K562 (cell line): ENCODE data around the gene FAR2. TPM values are rescaled to one million over a fixed set of nuclear protein-coding genes. Genes with fewer than 3 reads are reported as not detected.

Experiments
- ELF1 ChIP-seq: fragments of 200-800 bp; sonication (Bioruptor generic); IDR thresholded peaks from 2 replicates; pipeline ENCODE4 v1.6.1; 2016; ENCODE audit warnings: missing genetic modification characterization, missing compliant biosample characterization
- KAT7 ChIP-seq: sonication (generic); formaldehyde crosslinking; IDR thresholded peaks from 2 replicates; pipeline ENCODE4 v1.8.0; 2022; ENCODE audit warnings: missing genetic modification reagents, mild to moderate bottlenecking, borderline replicate concordance
- MYBL2 ChIP-seq, 2 experiments: fragments of 450-650 bp in 1 of 2; sonication (generic) in 1 of 2; formaldehyde crosslinking in 1 of 2; IDR thresholded peaks; 2 replicates each; pipeline versions ENCODE4 v1.6.1 to v1.8.1; 2017 to 2022; ENCODE audit warnings: borderline replicate concordance in 1 of 2, inconsistent platforms in 1 of 2, low read depth in 1 of 2, mild to moderate bottlenecking in 1 of 2, missing genetic modification reagents in 1 of 2, moderate library complexity in 1 of 2
- NCOA1 ChIP-seq: fragments of 450-650 bp; IDR thresholded peaks from 2 replicates; pipeline ENCODE4 v1.6.1; 2016; ENCODE audit warnings: low read depth
- NFE2L1 ChIP-seq: fragments of 450-650 bp; IDR thresholded peaks from 2 replicates; pipeline ENCODE4 v1.6.1; 2016; ENCODE audit warnings: missing genetic modification characterization, low read depth, mild to moderate bottlenecking, missing compliant biosample characterization, moderate library complexity, borderline replicate concordance
- NR2C2 ChIP-seq, 2 experiments: fragments of 200-800 bp in 1 of 2; sonication (Bioruptor generic) in 1 of 2; sonication (generic) in 1 of 2; formaldehyde crosslinking in 1 of 2; IDR thresholded peaks; 2 replicates each; pipeline versions ENCODE4 v1.6.1 to v1.8.0; 2016 to 2022; ENCODE audit warnings: mild to moderate bottlenecking in 1 of 2, missing compliant biosample characterization in 1 of 2, missing genetic modification characterization in 1 of 2, missing genetic modification reagents in 1 of 2
- OTX1 ChIP-seq: fragments of 450-650 bp; formaldehyde crosslinking; IDR thresholded peaks from 2 replicates; pipeline ENCODE4 v1.4.0; 2022; ENCODE audit warnings: mild to moderate bottlenecking
- PCBP1 ChIP-seq: fragments of 200-400 bp; formaldehyde crosslinking; IDR thresholded peaks from 2 replicates; pipeline ENCODE4 v1.6.1; 2018; ENCODE audit warnings: mild to moderate bottlenecking, low read depth, low read length; ENCODE audit not compliant: poor library complexity, severe bottlenecking
- PYGO2 ChIP-seq: fragments of 450-650 bp; IDR thresholded peaks from 2 replicates; pipeline ENCODE4 v1.6.1; 2016; ENCODE audit warnings: mild to moderate bottlenecking, missing genetic modification characterization, moderate library complexity, missing compliant biosample characterization
- SMAD3 ChIP-seq: fragments of 450-650 bp; formaldehyde crosslinking; conservative IDR thresholded peaks from 2 replicates; pipeline ENCODE4 v1.4.0; 2020; ENCODE audit warnings: mild to moderate bottlenecking
- ZNF785 ChIP-seq: fragments of 250-450 bp; sonication (Bioruptor Pico); IDR thresholded peaks from 2 replicates; pipeline ENCODE4 v1.4.0; 2020; ENCODE audit warnings: mild to moderate bottlenecking
- polyA plus RNA-seq, 8 experiments: library from polyadenylated mRNA; depleted of rRNA in 4 of 8; stranded (reverse) in 5 of 8; unstranded in 3 of 8; fragments of >200 nt; fragmentation: Nextera tagmentation in 2 of 8; fragmentation: Illumina TruSeq in 1 of 8; extraction: Ambion mirVana in 2 of 8; extraction: Trizol in 1 of 8; gene quantifications; 2 replicates each; pipeline versions ENCODE4 v1.2.1 to v1.2.3, GENCODE V29; 2011 to 2014; ENCODE audit warnings: inconsistent platforms in 1 of 8, missing spikeins in 1 of 8
- total RNA-seq, 7 experiments: library from RNA; depleted of rRNA in 6 of 7; stranded (reverse); fragments of >200 nt in 6 of 7; fragmentation: Illumina TruSeq in 2 of 7; extraction: Trizol in 2 of 7; gene quantifications; 2 replicates each; pipeline versions ENCODE4 v1.2.1 to v1.2.3, GENCODE V29; 2011 to 2021; ENCODE audit warnings: low replicate concordance in 1 of 7
- TF ChIP-seq, protein P1 (sequence below): sonication (generic); formaldehyde crosslinking; IDR thresholded peaks from 2 replicates; pipeline ENCODE4 v1.8.1; 2023; ENCODE audit warnings: missing genetic modification reagents, mild to moderate bottlenecking, borderline replicate concordance
- TF ChIP-seq, protein P2 (sequence below): IDR thresholded peaks from 2 replicates; pipeline ENCODE4 v1.6.1; 2011; ENCODE audit warnings: borderline replicate concordance, low read depth, mild to moderate bottlenecking, moderate library complexity, low read length; ENCODE audit not compliant: insufficient read depth, poor library complexity, severe bottlenecking
- TF ChIP-seq, protein P3 (sequence below): fragments of 250-450 bp; sonication (Bioruptor Pico); IDR thresholded peaks from 2 replicates; pipeline ENCODE4 v1.5.0; 2021
- TF ChIP-seq, protein P4 (sequence below): fragments of 250-450 bp; sonication (Bioruptor Pico); IDR thresholded peaks from 2 replicates; pipeline ENCODE4 v1.5.0; 2021
- TF ChIP-seq, protein P5 (sequence below): fragments of 450-650 bp; formaldehyde crosslinking; conservative IDR thresholded peaks from 2 replicates; pipeline ENCODE4 v1.4.0; 2022; ENCODE audit warnings: mild to moderate bottlenecking, missing genetic modification characterization

The FAR2 gene
- total and polyA plus RNA-seq, 9 of the 15 experiments (the other 6 are each of a cell fraction or from before 2014, with no cell fraction given), result 5.0 to 13.4 (median 8.5) TPM

DNA sequence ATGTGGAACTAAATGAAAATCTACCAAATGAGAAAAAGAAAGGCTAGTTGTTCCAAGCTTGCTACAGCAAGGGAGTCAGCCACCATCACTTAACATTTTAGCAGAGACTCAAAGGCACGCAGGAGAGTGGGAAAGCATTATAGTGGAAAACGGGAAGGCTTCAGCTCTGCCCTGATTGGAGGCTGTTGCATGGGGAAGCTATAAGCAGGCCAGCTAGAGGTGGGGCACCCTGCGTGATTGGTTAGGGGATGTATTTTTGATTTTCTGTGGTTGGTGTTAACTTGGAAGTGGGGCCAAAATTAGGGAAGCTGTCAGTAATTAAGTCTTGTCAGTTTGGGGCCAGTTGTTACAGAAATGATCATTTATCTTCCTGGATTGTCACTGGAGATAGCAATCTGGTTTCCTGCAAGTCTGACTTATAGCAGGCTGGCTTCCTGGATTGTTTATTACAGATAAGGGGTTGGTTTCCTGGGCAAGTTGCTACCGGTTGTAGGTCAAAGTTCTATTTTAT is 93.9 kb downstream of the FAR2 start (continued):
- TF ChIP-seq, protein P1, sequence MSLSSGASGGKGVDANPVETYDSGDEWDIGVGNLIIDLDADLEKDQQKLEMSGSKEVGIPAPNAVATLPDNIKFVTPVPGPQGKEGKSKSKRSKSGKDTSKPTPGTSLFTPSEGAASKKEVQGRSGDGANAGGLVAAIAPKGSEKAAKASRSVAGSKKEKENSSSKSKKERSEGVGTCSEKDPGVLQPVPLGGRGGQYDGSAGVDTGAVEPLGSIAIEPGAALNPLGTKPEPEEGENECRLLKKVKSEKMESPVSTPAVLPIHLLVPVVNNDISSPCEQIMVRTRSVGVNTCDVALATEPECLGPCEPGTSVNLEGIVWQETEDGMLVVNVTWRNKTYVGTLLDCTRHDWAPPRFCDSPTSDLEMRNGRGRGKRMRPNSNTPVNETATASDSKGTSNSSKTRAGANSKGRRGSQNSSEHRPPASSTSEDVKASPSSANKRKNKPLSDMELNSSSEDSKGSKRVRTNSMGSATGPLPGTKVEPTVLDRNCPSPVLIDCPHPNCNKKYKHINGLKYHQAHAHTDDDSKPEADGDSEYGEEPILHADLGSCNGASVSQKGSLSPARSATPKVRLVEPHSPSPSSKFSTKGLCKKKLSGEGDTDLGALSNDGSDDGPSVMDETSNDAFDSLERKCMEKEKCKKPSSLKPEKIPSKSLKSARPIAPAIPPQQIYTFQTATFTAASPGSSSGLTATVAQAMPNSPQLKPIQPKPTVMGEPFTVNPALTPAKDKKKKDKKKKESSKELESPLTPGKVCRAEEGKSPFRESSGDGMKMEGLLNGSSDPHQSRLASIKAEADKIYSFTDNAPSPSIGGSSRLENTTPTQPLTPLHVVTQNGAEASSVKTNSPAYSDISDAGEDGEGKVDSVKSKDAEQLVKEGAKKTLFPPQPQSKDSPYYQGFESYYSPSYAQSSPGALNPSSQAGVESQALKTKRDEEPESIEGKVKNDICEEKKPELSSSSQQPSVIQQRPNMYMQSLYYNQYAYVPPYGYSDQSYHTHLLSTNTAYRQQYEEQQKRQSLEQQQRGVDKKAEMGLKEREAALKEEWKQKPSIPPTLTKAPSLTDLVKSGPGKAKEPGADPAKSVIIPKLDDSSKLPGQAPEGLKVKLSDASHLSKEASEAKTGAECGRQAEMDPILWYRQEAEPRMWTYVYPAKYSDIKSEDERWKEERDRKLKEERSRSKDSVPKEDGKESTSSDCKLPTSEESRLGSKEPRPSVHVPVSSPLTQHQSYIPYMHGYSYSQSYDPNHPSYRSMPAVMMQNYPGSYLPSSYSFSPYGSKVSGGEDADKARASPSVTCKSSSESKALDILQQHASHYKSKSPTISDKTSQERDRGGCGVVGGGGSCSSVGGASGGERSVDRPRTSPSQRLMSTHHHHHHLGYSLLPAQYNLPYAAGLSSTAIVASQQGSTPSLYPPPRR, result no peak
- peak; percentile 44; the same call in 1 of the 2 replicates for TF ChIP-seq MYBL2 (IDR thresholded peaks at IDR 0.05; ENCODE audit: low read depth)
- TF ChIP-seq MYBL2 (CRISPR knock-in tag; IDR thresholded peaks at IDR 0.05; ENCODE audit: borderline replicate concordance), result no peak
- no peak for TF ChIP-seq PCBP1
- TF ChIP-seq NFE2L1, result no peak
- no peak for TF ChIP-seq OTX1 (CRISPR knock-in tag)
- peak; percentile 59 for TF ChIP-seq ELF1 (tag)
- TF ChIP-seq NR2C2 (CRISPR knock-in tag; IDR thresholded peaks at IDR 0.05), result no peak
- peak; percentile 46; the same call in 1 of the 2 replicates for TF ChIP-seq NR2C2 (tag; IDR thresholded peaks at IDR 0.05)
- TF ChIP-seq, protein P2, sequence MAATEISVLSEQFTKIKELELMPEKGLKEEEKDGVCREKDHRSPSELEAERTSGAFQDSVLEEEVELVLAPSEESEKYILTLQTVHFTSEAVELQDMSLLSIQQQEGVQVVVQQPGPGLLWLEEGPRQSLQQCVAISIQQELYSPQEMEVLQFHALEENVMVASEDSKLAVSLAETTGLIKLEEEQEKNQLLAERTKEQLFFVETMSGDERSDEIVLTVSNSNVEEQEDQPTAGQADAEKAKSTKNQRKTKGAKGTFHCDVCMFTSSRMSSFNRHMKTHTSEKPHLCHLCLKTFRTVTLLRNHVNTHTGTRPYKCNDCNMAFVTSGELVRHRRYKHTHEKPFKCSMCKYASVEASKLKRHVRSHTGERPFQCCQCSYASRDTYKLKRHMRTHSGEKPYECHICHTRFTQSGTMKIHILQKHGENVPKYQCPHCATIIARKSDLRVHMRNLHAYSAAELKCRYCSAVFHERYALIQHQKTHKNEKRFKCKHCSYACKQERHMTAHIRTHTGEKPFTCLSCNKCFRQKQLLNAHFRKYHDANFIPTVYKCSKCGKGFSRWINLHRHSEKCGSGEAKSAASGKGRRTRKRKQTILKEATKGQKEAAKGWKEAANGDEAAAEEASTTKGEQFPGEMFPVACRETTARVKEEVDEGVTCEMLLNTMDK, result no peak
- no peak for TF ChIP-seq NCOA1
- no peak for TF ChIP-seq SMAD3 (CRISPR knock-in tag)
- TF ChIP-seq, protein P3, sequence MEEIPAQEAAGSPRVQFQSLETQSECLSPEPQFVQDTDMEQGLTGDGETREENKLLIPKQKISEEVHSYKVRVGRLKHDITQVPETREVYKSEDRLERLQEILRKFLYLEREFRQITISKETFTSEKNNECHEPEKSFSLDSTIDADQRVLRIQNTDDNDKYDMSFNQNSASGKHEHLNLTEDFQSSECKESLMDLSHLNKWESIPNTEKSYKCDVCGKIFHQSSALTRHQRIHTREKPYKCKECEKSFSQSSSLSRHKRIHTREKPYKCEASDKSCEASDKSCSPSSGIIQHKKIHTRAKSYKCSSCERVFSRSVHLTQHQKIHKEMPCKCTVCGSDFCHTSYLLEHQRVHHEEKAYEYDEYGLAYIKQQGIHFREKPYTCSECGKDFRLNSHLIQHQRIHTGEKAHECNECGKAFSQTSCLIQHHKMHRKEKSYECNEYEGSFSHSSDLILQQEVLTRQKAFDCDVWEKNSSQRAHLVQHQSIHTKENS (CRISPR knock-in tag), result no peak
- TF ChIP-seq, protein P4, sequence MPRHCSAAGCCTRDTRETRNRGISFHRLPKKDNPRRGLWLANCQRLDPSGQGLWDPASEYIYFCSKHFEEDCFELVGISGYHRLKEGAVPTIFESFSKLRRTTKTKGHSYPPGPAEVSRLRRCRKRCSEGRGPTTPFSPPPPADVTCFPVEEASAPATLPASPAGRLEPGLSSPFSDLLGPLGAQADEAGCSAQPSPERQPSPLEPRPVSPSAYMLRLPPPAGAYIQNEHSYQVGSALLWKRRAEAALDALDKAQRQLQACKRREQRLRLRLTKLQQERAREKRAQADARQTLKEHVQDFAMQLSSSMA (CRISPR knock-in tag), result no peak
- no peak for TF ChIP-seq KAT7 (CRISPR knock-in tag)
- peak; percentile 67; the same call in 1 of the 2 replicates for TF ChIP-seq PYGO2 (tag)
- TF ChIP-seq, protein P5, sequence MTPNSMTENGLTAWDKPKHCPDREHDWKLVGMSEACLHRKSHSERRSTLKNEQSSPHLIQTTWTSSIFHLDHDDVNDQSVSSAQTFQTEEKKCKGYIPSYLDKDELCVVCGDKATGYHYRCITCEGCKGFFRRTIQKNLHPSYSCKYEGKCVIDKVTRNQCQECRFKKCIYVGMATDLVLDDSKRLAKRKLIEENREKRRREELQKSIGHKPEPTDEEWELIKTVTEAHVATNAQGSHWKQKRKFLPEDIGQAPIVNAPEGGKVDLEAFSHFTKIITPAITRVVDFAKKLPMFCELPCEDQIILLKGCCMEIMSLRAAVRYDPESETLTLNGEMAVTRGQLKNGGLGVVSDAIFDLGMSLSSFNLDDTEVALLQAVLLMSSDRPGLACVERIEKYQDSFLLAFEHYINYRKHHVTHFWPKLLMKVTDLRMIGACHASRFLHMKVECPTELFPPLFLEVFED (CRISPR knock-in tag), result no peak
- no peak for TF ChIP-seq ZNF785 (CRISPR knock-in tag)
